GM21619 (cell line): Measurements from ENCODE around the gene ERAL1.
"Not testable (repeated sequence)": the region's sequence is repeated elsewhere in the genome, so short reads cannot be mapped to it uniquely, and the experiment has no call there.

ENCODE experiments used
- ATAC-seq: cut with Tn5 transposase; IDR thresholded peaks from one replicate; pipeline ENCODE4 v1.9.1; 2021; ENCODE audit not compliant: unreplicated experiment

ERAL1 gene

GRCh38 chr17:28849281-28849680 lies 5.5 kb upstream of the ERAL1 start:
- ATAC-seq = no peak

DNA sequence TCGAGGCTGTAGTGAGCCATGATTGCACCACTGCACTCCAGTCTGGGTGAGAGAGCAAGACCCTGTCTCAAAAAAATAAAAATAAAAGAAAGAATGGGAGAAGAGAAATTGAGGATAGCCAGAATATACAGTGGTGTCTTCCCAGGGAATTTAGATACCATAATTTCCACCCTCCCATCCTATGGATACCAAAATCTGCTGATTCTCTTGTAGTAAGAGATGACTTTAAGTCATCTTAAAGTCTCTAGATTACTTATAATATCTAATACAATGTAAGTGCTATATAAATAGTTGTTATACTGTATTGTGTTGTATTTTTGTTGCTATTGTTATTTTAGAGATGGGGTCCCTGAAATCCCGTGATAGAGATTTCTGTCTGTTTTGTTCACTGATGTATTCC lies 1.5 kb upstream of the ERAL1 start:
- no peak for ATAC-seq

- no peak for ATAC-seq
Measured at GRCh38 chr17:28855336-28855679, 492 bp downstream of the ERAL1 start.

GRCh38 chr17:28856028-28856574 lies 1.3 kb downstream of the ERAL1 start:
- ATAC-seq = no peak

DNA sequence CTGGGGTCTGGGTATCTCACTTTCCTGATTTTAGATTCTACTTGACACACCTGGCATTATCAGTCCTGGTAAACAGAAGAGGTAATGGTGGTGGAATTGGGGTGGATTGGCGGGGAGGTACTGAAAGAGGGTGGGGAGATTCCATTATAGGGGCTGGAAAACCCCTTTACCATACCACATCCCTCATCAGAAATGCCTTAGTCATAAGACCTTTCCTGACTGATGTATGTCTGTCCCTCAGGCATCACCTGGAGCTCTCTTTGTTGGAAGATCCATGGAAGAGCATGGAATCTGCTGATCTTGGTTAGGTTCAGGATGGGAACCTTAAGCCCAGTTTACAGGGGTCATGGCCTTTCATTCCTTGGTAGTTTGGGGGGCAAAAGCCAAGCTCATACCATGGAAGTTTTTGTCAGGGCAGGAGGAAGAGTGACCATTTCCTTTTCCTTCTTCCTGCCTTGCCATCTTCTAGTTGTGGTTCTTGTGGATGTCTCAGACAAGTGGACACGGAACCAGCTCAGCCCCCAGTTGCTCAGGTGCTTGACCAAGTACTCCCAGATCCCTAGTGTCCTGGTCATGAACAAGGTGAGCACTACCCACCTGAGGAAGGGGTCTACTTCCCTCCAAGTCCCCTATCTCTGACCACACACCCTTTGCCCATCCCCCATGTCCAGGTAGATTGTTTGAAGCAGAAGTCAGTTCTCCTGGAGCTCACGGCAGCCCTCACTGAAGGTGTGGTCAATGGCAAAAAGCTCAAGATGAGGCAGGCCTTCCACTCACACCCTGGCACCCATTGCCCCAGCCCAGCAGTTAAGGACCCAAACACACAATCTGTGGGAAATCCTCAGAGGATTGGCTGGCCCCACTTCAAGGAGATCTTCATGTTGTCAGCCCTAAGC lies 3.3 kb downstream of the ERAL1 start:
- no peak for ATAC-seq

DNA sequence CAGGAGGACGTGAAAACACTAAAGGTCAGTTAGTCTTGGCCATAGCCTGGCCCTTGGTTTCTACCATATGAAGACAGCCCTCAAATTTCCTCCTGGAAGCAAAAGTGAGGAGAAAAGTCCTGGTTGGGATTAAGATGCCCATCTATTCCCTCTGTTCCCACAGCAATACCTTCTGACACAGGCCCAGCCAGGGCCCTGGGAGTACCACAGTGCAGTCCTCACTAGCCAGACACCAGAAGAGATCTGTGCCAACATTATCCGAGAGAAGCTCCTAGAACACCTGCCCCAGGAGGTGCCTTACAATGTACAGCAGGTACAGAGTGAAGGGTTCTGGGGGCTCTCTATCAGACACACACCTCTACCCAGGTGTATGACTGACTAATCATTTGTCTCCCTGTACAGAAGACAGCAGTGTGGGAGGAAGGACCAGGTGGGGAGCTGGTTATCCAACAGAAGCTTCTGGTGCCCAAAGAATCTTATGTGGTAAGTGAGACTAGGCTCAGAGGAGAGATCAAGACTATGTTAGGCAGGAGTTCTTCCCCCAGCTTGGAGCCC lies 4.1 kb downstream of the ERAL1 start:
- no peak for ATAC-seq

DNA sequence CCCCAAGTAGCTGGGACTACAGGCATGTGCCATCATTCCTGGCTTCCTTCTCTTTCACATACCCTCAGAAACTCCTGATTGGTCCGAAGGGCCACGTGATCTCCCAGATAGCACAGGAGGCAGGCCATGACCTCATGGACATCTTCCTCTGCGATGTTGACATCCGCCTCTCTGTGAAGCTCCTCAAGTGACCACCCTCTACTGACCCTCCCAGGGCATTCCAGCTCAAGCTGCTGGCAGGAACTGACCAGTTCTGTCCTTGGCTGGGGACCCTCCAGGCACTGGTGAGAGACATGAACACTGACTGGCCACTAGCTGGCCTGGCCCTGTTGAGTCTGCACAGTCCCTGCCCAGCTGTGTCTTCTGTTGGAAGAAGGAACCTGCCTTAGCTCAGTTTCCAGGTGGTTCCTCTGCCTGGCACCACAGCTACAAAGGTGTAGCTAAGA lies 5.6 kb downstream of the ERAL1 start:
- no peak for ATAC-seq

DNA sequence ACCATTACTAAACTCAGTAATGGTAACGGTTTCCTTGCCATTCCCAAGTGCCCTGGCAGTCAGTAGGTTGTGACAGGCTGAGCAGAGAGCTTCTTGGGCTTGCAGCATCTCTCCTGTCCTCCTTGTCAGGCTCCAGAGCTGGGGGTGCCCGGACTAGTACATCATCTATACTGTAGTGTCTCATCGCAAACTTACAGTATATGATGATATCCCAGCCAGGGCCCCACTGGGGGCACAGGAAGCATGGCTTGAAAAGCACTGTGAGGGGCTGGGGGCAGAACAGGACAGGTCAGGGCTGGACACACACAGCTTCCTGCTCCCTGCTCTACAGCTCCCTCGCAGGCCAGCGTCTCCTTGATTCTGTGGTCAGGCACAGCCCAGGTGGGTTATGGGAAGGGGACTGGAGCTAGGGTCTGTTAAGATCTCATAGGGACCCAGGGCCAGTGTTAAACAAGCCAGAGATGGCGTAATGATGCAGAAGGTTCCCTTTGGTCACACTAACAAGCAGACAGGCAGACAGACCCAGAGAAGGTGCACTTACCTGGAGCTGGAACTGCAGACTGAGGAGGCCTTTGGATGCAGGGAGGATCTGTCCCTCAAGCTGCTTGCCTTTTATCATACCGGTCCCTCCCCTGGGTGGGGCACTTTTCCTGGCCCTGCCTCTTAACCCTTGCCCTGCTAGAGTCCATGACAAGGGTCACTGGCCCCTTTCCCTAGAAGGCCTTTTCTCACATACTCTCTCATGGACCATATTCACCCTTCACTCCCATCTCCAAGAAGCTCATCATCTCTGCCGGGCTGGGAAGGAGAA lies 6.8 kb downstream of the ERAL1 start:
- no peak for ATAC-seq

GRCh38 chr17:28862561-28862960 lies 7.7 kb downstream of the ERAL1 start:
- no peak for ATAC-seq

DNA sequence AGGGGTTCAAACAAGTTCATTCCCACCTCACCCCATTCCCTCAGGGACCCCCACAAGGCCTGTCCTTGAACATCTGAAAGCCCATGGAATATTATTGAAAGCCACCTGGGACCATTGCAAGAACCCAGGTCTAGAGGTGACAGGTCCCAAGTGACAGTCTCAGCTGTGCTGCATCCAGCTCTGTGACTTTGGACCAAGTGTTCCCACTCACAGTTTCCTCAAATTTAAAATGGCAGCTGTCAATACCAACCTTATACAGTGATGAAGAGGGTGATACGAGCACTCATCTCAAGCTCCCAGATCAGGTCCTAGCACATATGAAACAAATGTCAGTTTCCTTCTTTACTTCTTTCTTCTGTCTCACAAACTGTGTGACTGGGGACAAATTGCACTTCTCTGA lies 9.1 kb downstream of the ERAL1 start:
- ATAC-seq = no peak

GRCh38 chr17:28864991-28865849 lies 10.4 kb downstream of the ERAL1 start:
- no peak for ATAC-seq

- ATAC-seq = no peak
Measured at GRCh38 chr17:28865946-28866752, 11.3 kb downstream of the ERAL1 start.

DNA sequence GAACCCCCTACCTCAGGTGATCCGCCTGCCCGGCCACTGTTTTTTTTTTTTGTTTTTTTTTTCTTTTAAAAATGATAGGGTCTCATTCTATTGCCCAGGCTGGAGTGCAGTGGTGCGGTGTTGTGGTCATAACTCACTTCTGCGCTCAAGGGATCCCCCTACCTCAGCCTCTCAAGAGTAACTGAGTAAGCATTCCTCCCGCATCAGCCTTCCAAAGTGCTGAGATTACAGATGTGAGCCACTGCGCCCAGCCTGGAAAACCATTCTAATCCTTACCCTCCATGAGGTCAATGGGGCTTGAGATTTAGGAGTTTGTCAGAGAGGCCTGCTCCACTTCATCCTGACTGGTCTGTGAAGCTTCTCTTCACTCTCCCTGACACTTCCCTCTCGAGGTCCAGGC lies 12.5 kb downstream of the ERAL1 start:
- no peak for ATAC-seq

DNA sequence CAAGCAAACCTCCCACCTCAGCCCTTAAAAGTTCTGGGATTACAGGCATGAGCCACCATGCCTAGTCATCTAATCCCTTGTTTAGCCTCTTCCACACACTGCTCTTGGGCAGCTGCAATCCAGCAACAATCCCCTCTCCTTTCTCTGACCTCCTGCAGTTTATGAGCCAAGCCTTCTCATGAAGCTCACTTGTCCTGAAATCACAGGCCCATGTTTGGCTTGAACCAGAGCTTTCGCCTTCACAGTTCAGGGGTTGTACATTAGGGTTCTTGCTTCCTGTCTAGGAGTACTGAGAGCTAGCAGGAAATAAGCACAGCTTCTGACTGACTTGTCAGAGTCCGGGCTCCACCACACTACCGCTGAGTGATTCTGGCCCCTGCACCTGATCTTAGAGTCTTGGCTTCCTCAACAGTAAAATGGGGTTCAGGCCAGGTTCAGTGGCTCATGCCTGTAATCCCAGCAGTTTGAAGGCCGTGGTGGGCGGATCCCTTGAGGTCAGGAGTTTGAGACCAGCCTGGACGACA lies 16.3 kb downstream of the ERAL1 start:
- peak; percentile 97 for ATAC-seq

DNA sequence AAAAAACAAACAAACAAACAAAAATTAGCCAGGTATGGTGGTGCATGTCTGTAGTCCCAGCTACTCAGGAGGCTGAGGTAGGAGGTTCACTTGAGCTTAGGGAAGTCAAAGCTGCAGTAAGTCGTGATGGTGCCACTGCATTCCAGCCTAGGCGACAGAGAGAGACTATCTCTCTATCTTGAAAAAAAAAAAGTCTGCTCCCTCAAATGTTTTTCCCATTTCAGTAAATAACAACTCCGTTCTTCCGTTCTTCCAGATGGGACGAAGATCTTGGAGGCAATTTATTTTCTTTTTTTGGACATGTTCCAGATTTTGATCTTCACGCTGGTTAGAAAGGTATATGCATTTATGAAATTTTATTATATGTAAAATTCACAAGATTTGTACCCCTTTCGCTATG lies 19.0 kb downstream of the ERAL1 start:
- ATAC-seq = no peak

DNA sequence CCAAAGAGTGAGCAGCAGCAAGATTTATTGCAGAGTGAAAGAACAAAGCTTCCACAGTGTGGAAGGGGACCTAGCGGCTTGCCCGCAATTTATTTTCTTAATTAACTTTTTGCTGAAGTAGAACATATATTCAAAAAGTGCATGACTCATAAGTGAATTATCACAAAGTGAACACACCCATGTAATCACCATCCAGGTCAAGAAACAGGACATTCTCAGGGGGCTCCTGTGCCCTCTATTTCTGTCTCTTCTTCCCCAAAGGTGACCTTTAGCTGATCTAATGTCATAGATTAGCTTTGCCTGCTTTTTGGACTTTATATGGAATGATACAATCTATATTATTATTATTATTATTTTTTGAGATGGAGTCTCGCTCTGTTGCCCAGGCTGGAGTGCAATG lies 19.9 kb downstream of the ERAL1 start:
- no peak for ATAC-seq

- no peak for ATAC-seq
Measured at GRCh38 chr17:28875848-28876550, 21.2 kb downstream of the ERAL1 start.

DNA sequence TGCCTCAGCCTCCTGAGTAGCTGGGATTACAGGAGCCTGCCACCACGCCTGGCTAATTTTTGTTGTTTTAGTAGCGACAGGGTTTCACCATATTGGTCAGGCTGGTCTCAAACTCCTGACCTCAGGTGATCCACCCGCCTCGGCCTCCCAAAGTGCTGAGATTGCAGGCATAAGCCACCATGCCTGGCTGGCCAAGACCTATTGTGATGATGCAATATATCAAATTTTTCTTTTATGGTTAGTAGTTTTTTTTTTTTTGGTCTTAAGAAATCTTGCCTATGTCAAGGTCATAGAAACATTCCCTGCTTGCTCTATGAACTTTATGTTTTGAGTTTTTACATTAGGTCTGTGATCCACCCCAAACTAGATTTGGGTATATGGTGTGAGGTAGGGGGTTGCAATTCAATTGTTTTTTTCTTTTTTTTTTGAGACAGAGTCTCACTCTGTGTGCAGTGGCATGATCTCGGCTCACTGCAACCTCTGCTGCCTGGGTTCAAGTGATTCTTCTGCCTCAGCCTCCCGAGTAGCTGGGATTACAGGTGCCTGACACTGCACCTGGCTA lies 22.4 kb downstream of the ERAL1 start:
- not testable (repeated sequence) for ATAC-seq
